ENCODE measurements around the gene ROR2.

The ROR2 gene

DNA sequence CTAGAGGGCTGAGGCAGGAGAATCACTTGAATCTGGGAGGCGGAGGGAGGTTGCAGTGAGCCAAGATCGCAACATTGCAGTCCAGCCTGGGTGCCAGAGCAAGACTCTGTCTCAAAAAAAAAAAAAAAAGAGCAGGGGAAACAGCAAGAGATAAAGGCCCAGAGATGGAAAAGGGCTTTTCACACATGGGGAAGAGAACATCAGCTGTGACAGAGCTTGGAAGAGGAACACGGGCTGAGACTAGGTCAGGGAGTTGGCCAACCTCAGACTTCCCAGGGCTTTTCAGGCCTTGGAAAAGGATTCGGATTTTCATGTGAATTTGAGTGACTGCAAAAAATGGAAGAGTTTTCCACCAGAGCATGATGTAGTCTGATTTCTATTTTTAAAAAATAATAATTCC is 294.4 kb downstream of the ROR2 start:
- Histone ChIP-seq H3K9me2 (replicated peaks; ENCODE audit: low read depth, low read length) (no peaks in the 10 kb centered on the region), H3K36me3 (ENCODE audit: insufficient read depth, low read length) (no peaks in the 10 kb centered on the region), H3K4me3 (ENCODE audit: low read length, poor library complexity, severe bottlenecking) (no peak overlapping the region), H3K9me3 (ENCODE audit: insufficient read depth, low read depth, low read length) (no peaks in the 10 kb centered on the region), H3K79me2 (ENCODE audit: insufficient read depth, low read length) (no peaks in the 10 kb centered on the region), H4K20me1 (ENCODE audit: insufficient read depth, low read length, poor library complexity, severe bottlenecking) (no peaks in the 10 kb centered on the region), H3K4me2 (ENCODE audit: low read depth, low read length, poor library complexity, severe bottlenecking) (no peak overlapping the region), H3F3A (ENCODE audit: low read depth) (no peaks in the 10 kb centered on the region), H2AFZ (ENCODE audit: low read length) (no peak overlapping the region), H3K9ac (ENCODE audit: low read depth, low read length, poor library complexity, severe bottlenecking) (no peak overlapping the region), H3K4me1 (ENCODE audit: insufficient read depth, low read length, poor library complexity, severe bottlenecking) (no peaks in the 10 kb centered on the region), H3K27me3 (ENCODE audit: insufficient read depth, low read length, poor library complexity, severe bottlenecking) (no peaks in the 10 kb centered on the region)
- TF ChIP-seq EZH2phosphoT487 (IDR thresholded peaks at IDR 0.05; ENCODE audit: borderline replicate concordance), result no peak
- TF ChIP-seq, protein P1, sequence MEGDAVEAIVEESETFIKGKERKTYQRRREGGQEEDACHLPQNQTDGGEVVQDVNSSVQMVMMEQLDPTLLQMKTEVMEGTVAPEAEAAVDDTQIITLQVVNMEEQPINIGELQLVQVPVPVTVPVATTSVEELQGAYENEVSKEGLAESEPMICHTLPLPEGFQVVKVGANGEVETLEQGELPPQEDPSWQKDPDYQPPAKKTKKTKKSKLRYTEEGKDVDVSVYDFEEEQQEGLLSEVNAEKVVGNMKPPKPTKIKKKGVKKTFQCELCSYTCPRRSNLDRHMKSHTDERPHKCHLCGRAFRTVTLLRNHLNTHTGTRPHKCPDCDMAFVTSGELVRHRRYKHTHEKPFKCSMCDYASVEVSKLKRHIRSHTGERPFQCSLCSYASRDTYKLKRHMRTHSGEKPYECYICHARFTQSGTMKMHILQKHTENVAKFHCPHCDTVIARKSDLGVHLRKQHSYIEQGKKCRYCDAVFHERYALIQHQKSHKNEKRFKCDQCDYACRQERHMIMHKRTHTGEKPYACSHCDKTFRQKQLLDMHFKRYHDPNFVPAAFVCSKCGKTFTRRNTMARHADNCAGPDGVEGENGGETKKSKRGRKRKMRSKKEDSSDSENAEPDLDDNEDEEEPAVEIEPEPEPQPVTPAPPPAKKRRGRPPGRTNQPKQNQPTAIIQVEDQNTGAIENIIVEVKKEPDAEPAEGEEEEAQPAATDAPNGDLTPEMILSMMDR (conservative IDR thresholded peaks at IDR 0.05; ENCODE audit: low read length), result no peak

DNA sequence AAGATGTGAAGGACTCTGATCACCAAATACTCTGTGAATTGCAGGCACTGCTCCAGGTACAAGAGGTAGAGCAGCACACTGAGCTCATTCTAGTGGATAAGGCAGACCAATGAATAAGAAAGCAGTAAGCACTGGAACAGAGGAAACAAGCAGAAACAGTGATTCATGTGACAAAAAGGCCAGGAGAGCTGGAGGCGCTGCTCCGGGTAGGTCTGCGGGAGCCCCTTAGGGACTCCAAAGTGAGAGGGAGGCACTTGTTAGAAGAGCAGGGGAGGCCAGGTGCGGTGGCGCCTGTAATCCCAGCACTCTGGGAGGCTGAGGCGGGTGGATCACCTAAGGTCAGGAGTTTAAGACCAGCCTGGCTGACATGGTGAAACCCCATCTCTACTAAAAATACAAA is 294.8 kb downstream of the ROR2 start:
- no peaks in the 10 kb centered on the region for H3K9me3 ChIP-seq (ENCODE audit: insufficient read depth, low read depth, low read length)
- no peaks in the 10 kb centered on the region for H3K4me1 ChIP-seq (ENCODE audit: insufficient read depth, low read length, poor library complexity, severe bottlenecking)
- no peak overlapping the region for H3K4me2 ChIP-seq (ENCODE audit: low read depth, low read length, poor library complexity, severe bottlenecking)
- H3K36me3 ChIP-seq (ENCODE audit: insufficient read depth, low read length), result no peaks in the 10 kb centered on the region
- no peaks in the 10 kb centered on the region for H4K20me1 ChIP-seq (ENCODE audit: insufficient read depth, low read length, poor library complexity, severe bottlenecking)
- no peaks in the 10 kb centered on the region for H3K9me2 ChIP-seq (replicated peaks; ENCODE audit: low read depth, low read length)
- no peaks in the 10 kb centered on the region for H3K27me3 ChIP-seq (ENCODE audit: insufficient read depth, low read length, poor library complexity, severe bottlenecking)
- TF ChIP-seq, protein P1 (conservative IDR thresholded peaks at IDR 0.05; ENCODE audit: low read length), result no peak
- no peak for TF ChIP-seq EZH2phosphoT487 (IDR thresholded peaks at IDR 0.05; ENCODE audit: borderline replicate concordance)
- H3K79me2 ChIP-seq (ENCODE audit: insufficient read depth, low read length), result no peaks in the 10 kb centered on the region
- H3K4me3 ChIP-seq (ENCODE audit: low read length, poor library complexity, severe bottlenecking), result no peak overlapping the region
- no peaks in the 10 kb centered on the region for H3F3A ChIP-seq (ENCODE audit: low read depth)
- H3K9ac ChIP-seq (ENCODE audit: low read depth, low read length, poor library complexity, severe bottlenecking), result no peak overlapping the region
- no peak overlapping the region for H2AFZ ChIP-seq (ENCODE audit: low read length)

DNA sequence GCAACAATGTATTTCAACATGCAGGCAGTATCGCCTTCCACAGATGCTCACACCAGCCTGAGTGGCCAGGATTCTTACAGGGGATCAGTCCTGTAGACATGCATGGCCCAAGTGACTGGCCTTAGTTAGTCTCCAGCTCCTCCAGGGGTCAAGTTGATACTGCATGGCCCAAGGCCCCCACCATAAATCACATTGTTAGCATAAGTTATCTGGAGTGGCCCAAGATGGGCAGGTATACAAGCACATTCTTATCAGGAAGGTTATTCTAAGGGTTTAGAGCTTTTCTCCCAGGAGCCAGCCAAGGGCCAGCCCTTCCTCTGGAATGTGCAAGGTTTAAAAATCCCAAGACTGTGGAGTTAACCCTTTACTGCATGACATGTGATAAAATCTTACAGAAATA is 295.5 kb downstream of the ROR2 start:
- Histone ChIP-seq H3K9me2 (replicated peaks; ENCODE audit: low read depth, low read length) (no peaks in the 10 kb centered on the region), H3K79me2 (ENCODE audit: insufficient read depth, low read length) (no peaks in the 10 kb centered on the region), H3K4me2 (ENCODE audit: low read depth, low read length, poor library complexity, severe bottlenecking) (no peak overlapping the region), H3K27me3 (ENCODE audit: insufficient read depth, low read length, poor library complexity, severe bottlenecking) (no peaks in the 10 kb centered on the region), H3K4me3 (ENCODE audit: low read length, poor library complexity, severe bottlenecking) (no peak overlapping the region), H3K9ac (ENCODE audit: low read depth, low read length, poor library complexity, severe bottlenecking) (no peak overlapping the region), H3K4me1 (ENCODE audit: insufficient read depth, low read length, poor library complexity, severe bottlenecking) (no peaks in the 10 kb centered on the region), H2AFZ (ENCODE audit: low read length) (no peak overlapping the region), H3K36me3 (ENCODE audit: insufficient read depth, low read length) (no peaks in the 10 kb centered on the region), H4K20me1 (ENCODE audit: insufficient read depth, low read length, poor library complexity, severe bottlenecking) (no peaks in the 10 kb centered on the region), H3K9me3 (ENCODE audit: insufficient read depth, low read depth, low read length) (no peaks in the 10 kb centered on the region), H3F3A (ENCODE audit: low read depth) (no peaks in the 10 kb centered on the region)
- TF ChIP-seq, protein P1 (conservative IDR thresholded peaks at IDR 0.05; ENCODE audit: low read length), result no peak
- TF ChIP-seq EZH2phosphoT487 (IDR thresholded peaks at IDR 0.05; ENCODE audit: borderline replicate concordance), result no peak
